ENCODE results near the gene CCDC13. TPM values are rescaled to one million over a fixed set of nuclear protein-coding genes. Genes with fewer than 3 reads are reported as not detected.

Gene CCDC13
- total and polyA plus RNA-seq, 9 donors: 0.16 to 0.55 (median 0.36) TPM; not detected in 1

- Histone ChIP-seq H3K27me3 (ENCODE audit: control insufficient read depth, insufficient read depth, low read length) (peaks cover 2% of the 10 kb centered on the region), H3K36me3 (ENCODE audit: control insufficient read depth, insufficient read depth, low read length) (no peaks in the 10 kb centered on the region), H3K27ac (ENCODE audit: low read length) (no peak overlapping the region), H3K9me3 (replicated peaks; ENCODE audit: control insufficient read depth, low read depth, low read length) (no peaks in the 10 kb centered on the region), H3K4me1 (ENCODE audit: control insufficient read depth, insufficient read depth, low read length) (peaks cover 7% of the 10 kb centered on the region), H3K4me3 (ENCODE audit: low read length) (no peak overlapping the region)
- WGBS (ENCODE audit: insufficient coverage): 60% methylated on average over 2 of the region's 5 CpGs
- DNase-seq: peak; percentile 25
Measured at GRCh38 chr3:42755681-42756578, 17.1 kb downstream of the CCDC13 start.

- 95% methylated on average over 3 of the region's 3 CpGs for WGBS (ENCODE audit: insufficient coverage)
- H3K9me3 ChIP-seq (replicated peaks; ENCODE audit: control insufficient read depth, low read depth, low read length): no peaks in the 10 kb centered on the region
- H3K4me3 ChIP-seq (ENCODE audit: low read length): no peak overlapping the region
- no peaks in the 10 kb centered on the region for H3K36me3 ChIP-seq (ENCODE audit: control insufficient read depth, insufficient read depth, low read length)
- peaks cover 10% of the 10 kb centered on the region for H3K4me1 ChIP-seq (ENCODE audit: control insufficient read depth, insufficient read depth, low read length)
- DNase-seq: no peak
- H3K27ac ChIP-seq (ENCODE audit: low read length): no peak overlapping the region
- peaks cover 2% of the 10 kb centered on the region for H3K27me3 ChIP-seq (ENCODE audit: control insufficient read depth, insufficient read depth, low read length)
Measured at GRCh38 chr3:42753757-42754156, 19.3 kb downstream of the CCDC13 start.

GRCh38 chr3:42752961-42753360 is 20.1 kb downstream of the CCDC13 start:
- 100% methylated on average over 1 of the region's 4 CpGs for WGBS (ENCODE audit: insufficient coverage)
- peaks cover under 1% of the 10 kb centered on the region for H3K27me3 ChIP-seq (ENCODE audit: control insufficient read depth, insufficient read depth, low read length)
- H3K27ac ChIP-seq (ENCODE audit: low read length): no peak overlapping the region

GRCh38 chr3:42752441-42752840 is 20.6 kb downstream of the CCDC13 start:
- no peak overlapping the region for H3K4me3 ChIP-seq (ENCODE audit: low read length)
- 96% methylated on average over 4 of the region's 9 CpGs for WGBS (ENCODE audit: insufficient coverage)
- H3K4me1 ChIP-seq (ENCODE audit: control insufficient read depth, insufficient read depth, low read length): peaks cover 14% of the 10 kb centered on the region
- no peaks in the 10 kb centered on the region for H3K9me3 ChIP-seq (replicated peaks; ENCODE audit: control insufficient read depth, low read depth, low read length)
- H3K36me3 ChIP-seq (ENCODE audit: control insufficient read depth, insufficient read depth, low read length): no peaks in the 10 kb centered on the region
- no peak for DNase-seq
- H3K27ac ChIP-seq (ENCODE audit: low read length): no peak overlapping the region
- no peaks in the 10 kb centered on the region for H3K27me3 ChIP-seq (ENCODE audit: control insufficient read depth, insufficient read depth, low read length)

More at GRCh38 chr3:42752961-42753360, 20.1 kb downstream of the CCDC13 start:
- no peaks in the 10 kb centered on the region for H3K36me3 ChIP-seq (ENCODE audit: control insufficient read depth, insufficient read depth, low read length)
- H3K4me3 ChIP-seq (ENCODE audit: low read length): no peak overlapping the region
- H3K9me3 ChIP-seq (replicated peaks; ENCODE audit: control insufficient read depth, low read depth, low read length): no peaks in the 10 kb centered on the region
- H3K4me1 ChIP-seq (ENCODE audit: control insufficient read depth, insufficient read depth, low read length): peaks cover 10% of the 10 kb centered on the region
- DNase-seq: no peak

- 64% methylated on average over 6 of the region's 9 CpGs for WGBS (ENCODE audit: insufficient coverage)
- no peak overlapping the region for H3K27ac ChIP-seq (ENCODE audit: low read length)
- no peaks in the 10 kb centered on the region for H3K36me3 ChIP-seq (ENCODE audit: control insufficient read depth, insufficient read depth, low read length)
- no peaks in the 10 kb centered on the region for H3K9me3 ChIP-seq (replicated peaks; ENCODE audit: control insufficient read depth, low read depth, low read length)
- no peaks in the 10 kb centered on the region for H3K27me3 ChIP-seq (ENCODE audit: control insufficient read depth, insufficient read depth, low read length)
- peaks cover 20% of the 10 kb centered on the region for H3K4me1 ChIP-seq (ENCODE audit: control insufficient read depth, insufficient read depth, low read length)
- peak; percentile 32 for DNase-seq
- H3K4me3 ChIP-seq (ENCODE audit: low read length): no peak overlapping the region
Measured at GRCh38 chr3:42751609-42752008, 21.4 kb downstream of the CCDC13 start.

DNA sequence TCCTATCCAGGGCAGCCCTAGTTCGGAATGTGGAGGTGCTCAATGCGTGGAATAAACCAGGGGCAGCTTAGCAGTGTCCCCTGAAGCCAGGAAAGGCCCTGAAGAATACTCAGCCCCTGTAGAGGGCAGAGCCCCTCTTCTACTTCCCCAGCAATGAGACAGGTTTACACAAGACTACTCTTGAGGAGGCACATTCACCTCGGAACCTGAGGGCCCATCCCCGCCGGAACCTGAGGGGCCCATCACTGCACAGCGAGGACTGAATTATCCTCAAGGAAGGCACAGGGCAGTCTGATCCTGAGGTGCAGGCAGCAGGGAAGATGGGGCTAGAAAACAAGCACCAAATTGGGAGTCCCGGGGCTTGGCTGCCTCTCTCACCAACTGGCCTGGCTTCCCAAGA is 22.2 kb downstream of the CCDC13 start:
- Histone ChIP-seq H3K27ac (ENCODE audit: low read length) (no peak overlapping the region), H3K27me3 (ENCODE audit: control insufficient read depth, insufficient read depth, low read length) (no peaks in the 10 kb centered on the region), H3K36me3 (ENCODE audit: control insufficient read depth, insufficient read depth, low read length) (no peaks in the 10 kb centered on the region), H3K9me3 (replicated peaks; ENCODE audit: control insufficient read depth, low read depth, low read length) (no peaks in the 10 kb centered on the region), H3K4me1 (ENCODE audit: control insufficient read depth, insufficient read depth, low read length) (peaks cover 28% of the 10 kb centered on the region), H3K4me3 (ENCODE audit: low read length) (no peak overlapping the region)
- no peak for DNase-seq
- 85% methylated on average over 5 of the region's 7 CpGs for WGBS (ENCODE audit: insufficient coverage)

DNA sequence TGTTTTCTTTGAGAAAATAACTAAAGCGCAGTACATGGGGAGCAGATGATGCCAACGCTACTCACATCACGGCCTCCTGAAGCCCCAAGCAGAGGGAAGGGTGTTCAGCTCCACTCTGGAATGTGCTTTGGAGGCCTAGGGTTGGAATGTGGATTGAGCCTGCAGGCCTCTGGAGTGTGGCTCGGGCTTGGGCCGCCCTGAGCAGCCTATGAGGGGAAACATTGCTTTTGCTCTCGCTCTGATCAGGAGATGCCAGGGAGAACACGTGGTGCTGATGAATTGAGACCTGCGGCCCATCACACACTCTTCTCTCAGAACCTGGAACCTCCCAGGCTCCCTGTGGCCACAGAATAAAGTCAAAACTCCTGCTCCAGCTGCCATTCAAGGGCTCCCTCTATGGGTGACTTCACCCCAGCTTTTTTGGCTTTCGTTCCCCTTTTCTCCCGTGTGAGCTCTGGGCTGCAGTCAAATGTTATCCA is 23.3 kb downstream of the CCDC13 start:
- 39% methylated on average over 9 of the region's 10 CpGs for WGBS (ENCODE audit: insufficient coverage)

GRCh38 chr3:42749025-42749752 is 23.9 kb downstream of the CCDC13 start:
- no peak for DNase-seq
- no peak overlapping the region for H3K27ac ChIP-seq (ENCODE audit: low read length)
- no peak overlapping the region for H3K4me3 ChIP-seq (ENCODE audit: low read length)
- no peaks in the 10 kb centered on the region for H3K9me3 ChIP-seq (replicated peaks; ENCODE audit: control insufficient read depth, low read depth, low read length)
- no peaks in the 10 kb centered on the region for H3K36me3 ChIP-seq (ENCODE audit: control insufficient read depth, insufficient read depth, low read length)
- peaks cover 32% of the 10 kb centered on the region for H3K4me1 ChIP-seq (ENCODE audit: control insufficient read depth, insufficient read depth, low read length)
- no CpG with 5 or more reads among the region's 10 CpGs for WGBS (ENCODE audit: insufficient coverage)
- H3K27me3 ChIP-seq (ENCODE audit: control insufficient read depth, insufficient read depth, low read length): no peaks in the 10 kb centered on the region

More for the DNA sequence above, 23.3 kb downstream of the CCDC13 start:
- Histone ChIP-seq H3K9me3 (replicated peaks; ENCODE audit: control insufficient read depth, low read depth, low read length) (no peaks in the 10 kb centered on the region), H3K4me1 (ENCODE audit: control insufficient read depth, insufficient read depth, low read length) (peaks cover 31% of the 10 kb centered on the region), H3K27ac (ENCODE audit: low read length) (no peak overlapping the region), H3K36me3 (ENCODE audit: control insufficient read depth, insufficient read depth, low read length) (no peaks in the 10 kb centered on the region), H3K4me3 (ENCODE audit: low read length) (no peak overlapping the region), H3K27me3 (ENCODE audit: control insufficient read depth, insufficient read depth, low read length) (no peaks in the 10 kb centered on the region)
- peak; percentile 35 for DNase-seq

DNA sequence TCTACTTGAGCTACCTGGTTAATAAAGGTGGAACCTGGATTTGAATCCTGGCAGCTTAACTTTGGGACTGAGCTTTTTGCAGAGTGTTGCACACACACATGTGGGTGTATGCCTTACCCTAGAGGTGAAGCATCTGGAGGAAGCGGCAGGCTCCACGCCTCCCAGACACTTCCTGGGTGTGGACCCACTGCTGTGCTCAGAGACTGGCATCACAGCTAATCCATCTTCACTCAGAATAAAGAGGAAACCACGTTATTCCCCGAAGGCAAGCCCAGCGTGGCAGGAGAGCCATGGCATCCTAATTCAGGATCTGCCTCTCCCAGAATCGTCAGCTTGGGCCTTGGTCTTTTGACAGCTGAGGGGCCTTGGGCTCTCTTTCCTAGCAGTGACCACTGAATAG is 25.5 kb downstream of the CCDC13 start:
- H3K36me3 ChIP-seq (ENCODE audit: control insufficient read depth, insufficient read depth, low read length): no peaks in the 10 kb centered on the region
- no peak overlapping the region for H3K27ac ChIP-seq (ENCODE audit: low read length)
- 51% methylated on average over 4 of the region's 6 CpGs for WGBS (ENCODE audit: insufficient coverage)
- peaks cover 34% of the 10 kb centered on the region for H3K4me1 ChIP-seq (ENCODE audit: control insufficient read depth, insufficient read depth, low read length)
- H3K27me3 ChIP-seq (ENCODE audit: control insufficient read depth, insufficient read depth, low read length): no peaks in the 10 kb centered on the region
- no peak overlapping the region for H3K4me3 ChIP-seq (ENCODE audit: low read length)
- DNase-seq: no peak
- no peaks in the 10 kb centered on the region for H3K9me3 ChIP-seq (replicated peaks; ENCODE audit: control insufficient read depth, low read depth, low read length)
